ENCODE measurements around the gene KRT4.

KRT4 gene

GRCh38 chr12:52836491-52837412 is 22.8 kb upstream of the KRT4 start:
- DNase-seq = no peak

- DNase-seq = no peak
These were observed 22.1 kb upstream of the KRT4 start for GRCh38 chr12:52836042-52836466.

GRCh38 chr12:52835271-52836041 is 21.5 kb upstream of the KRT4 start:
- no peak for DNase-seq

GRCh38 chr12:52834727-52835001 is 20.7 kb upstream of the KRT4 start:
- DNase-seq = no peak

GRCh38 chr12:52833922-52834726 is 20.2 kb upstream of the KRT4 start, which contains the start of gene KRT79:
KRT79 (minus strand) TSS chr12:52834311; CDS start chr12:52834260, 51 bp downstream.
- DNase-seq = no peak

- no peak for DNase-seq
These were observed 19.3 kb upstream of the KRT4 start for GRCh38 chr12:52832985-52833905.

- DNase-seq = no peak
These were observed 18.5 kb upstream of the KRT4 start for GRCh38 chr12:52832451-52832850.

GRCh38 chr12:52831251-52831650 is 17.3 kb upstream of the KRT4 start:
- no peak for DNase-seq

GRCh38 chr12:52829986-52830770 is 16.3 kb upstream of the KRT4 start:
- no peak for DNase-seq

- DNase-seq = no peak
These were observed 14.7 kb upstream of the KRT4 start for GRCh38 chr12:52828591-52829021.

GRCh38 chr12:52828156-52828555 is 14.2 kb upstream of the KRT4 start:
- no peak for DNase-seq

- no peak for DNase-seq
These were observed 13.7 kb upstream of the KRT4 start for GRCh38 chr12:52827499-52828090.

- DNase-seq = no peak
These were observed 12.9 kb upstream of the KRT4 start for GRCh38 chr12:52826611-52827498.

- no peak for DNase-seq
These were observed 12.0 kb upstream of the KRT4 start for GRCh38 chr12:52825961-52826360.

GRCh38 chr12:52824741-52825410 is 11.0 kb upstream of the KRT4 start:
- DNase-seq = no peak

GRCh38 chr12:52823761-52824450 is 10.0 kb upstream of the KRT4 start:
- DNase-seq = no peak

GRCh38 chr12:52822771-52823510 is 9.0 kb upstream of the KRT4 start:
- no peak for DNase-seq
